IMR-90 (cell line): ENCODE measurements around the gene SNRNP35. TPM values are rescaled to one million over a fixed set of nuclear protein-coding genes. Genes with fewer than 3 reads are reported as not detected.

ENCODE experiments used
- ATAC-seq: fragments of 200-7000 bp; cut with Tn5 transposase; 2 replicates; pipeline ENCODE4 v1.9.1; 2020; ENCODE audit warnings: low read depth, mild to moderate bottlenecking, moderate library complexity
- BruUV-seq: library from RNA; stranded (reverse); fragments of 400-500 nt; replicated peaks from 2 replicates; lab custom pipeline; 2021; lab: Mats Ljungman, UMichigan
- CTCF ChIA-PET: fragments of 300-600 bp; formaldehyde crosslinking; extraction: SDS; loops from one replicate; lab custom pipeline; 2021; ENCODE audit warnings: antibody characterized with exemption; lab: Yijun Ruan, JAX
- POLR2A ChIA-PET: fragments of 300-600 bp; sonication (Branson Sonifier 250); formaldehyde crosslinking; loops from one replicate; lab custom pipeline; 2022; ENCODE audit warnings: antibody characterized with exemption; ENCODE audit not compliant: unreplicated experiment; lab: Charles Lee
- DNase-seq: peaks from one replicate; pipeline ENCODE4 v3.0.0; 2013
- H2AFZ ChIP-seq: replicated peaks from 2 replicates; pipeline ENCODE3; 2013; ENCODE audit warnings: low read length, mild to moderate bottlenecking; ENCODE audit not compliant: poor library complexity
- H2AK5ac ChIP-seq: 2 replicates; pipeline ENCODE4 v1.6.1; 2013; ENCODE audit warnings: low read depth, low read length, inconsistent platforms
- H2AK9ac ChIP-seq: replicated peaks from 2 replicates; pipeline ENCODE3; 2013; ENCODE audit warnings: mild to moderate bottlenecking, low read depth, low read length, moderate library complexity; ENCODE audit not compliant: poor library complexity
- H2BK120ac ChIP-seq: 2 replicates; pipeline ENCODE4 v1.6.1; 2013; ENCODE audit warnings: low read depth, low read length, inconsistent platforms
- H2BK15ac ChIP-seq: 3 replicates; pipeline ENCODE4 v1.6.1; 2013; ENCODE audit warnings: low read depth, low read length, inconsistent platforms
- H2BK20ac ChIP-seq: 2 replicates; pipeline ENCODE4 v1.6.1; 2013; ENCODE audit warnings: low read depth, mild to moderate bottlenecking, inconsistent platforms, low read length, moderate library complexity
- H2BK5ac ChIP-seq: 2 replicates; pipeline ENCODE4 v1.6.1; 2013; ENCODE audit warnings: mild to moderate bottlenecking, low read depth, low read length, inconsistent platforms; ENCODE audit not compliant: poor library complexity, severe bottlenecking
- H3K14ac ChIP-seq: replicated peaks from 2 replicates; pipeline ENCODE4 v1.6.1; 2013; ENCODE audit warnings: low read depth, low read length, inconsistent platforms
- H3K18ac ChIP-seq: 2 replicates; pipeline ENCODE4 v1.6.1; 2013; ENCODE audit warnings: low read depth, low read length, control low read depth
- H3K23ac ChIP-seq: 2 replicates; pipeline ENCODE4 v1.6.1; 2013; ENCODE audit warnings: low read depth, low read length, inconsistent platforms
- H3K27ac ChIP-seq: 2 replicates; pipeline ENCODE4 v1.5.1; 2013; ENCODE audit warnings: mild to moderate bottlenecking, control low read depth, low read length; ENCODE audit not compliant: insufficient read depth
- H3K27me3 ChIP-seq: 2 replicates; pipeline ENCODE4 v1.6.1; 2013; ENCODE audit warnings: low read length; ENCODE audit not compliant: control insufficient read depth, insufficient read depth
- H3K36me3 ChIP-seq: 2 replicates; pipeline ENCODE4 v1.6.1; 2013; ENCODE audit warnings: low read length, mixed read lengths; ENCODE audit not compliant: control insufficient read depth, insufficient read depth
- H3K4ac ChIP-seq: 2 replicates; pipeline ENCODE4 v1.6.1; 2013; ENCODE audit warnings: low read depth, low read length, inconsistent platforms
- H3K4me1 ChIP-seq: 2 replicates; pipeline ENCODE4 v1.6.1; 2013; ENCODE audit warnings: low read length, mixed read lengths; ENCODE audit not compliant: control insufficient read depth, insufficient read depth
- H3K4me2 ChIP-seq: 2 replicates; pipeline ENCODE4 v1.6.1; 2013; ENCODE audit warnings: low read depth, mild to moderate bottlenecking, control low read depth, low read length, moderate library complexity
- H3K4me3 ChIP-seq: 2 replicates; pipeline ENCODE4 v1.5.1; 2013; ENCODE audit warnings: low read depth, mild to moderate bottlenecking, control low read depth, low read length, moderate library complexity; ENCODE audit not compliant: insufficient read depth
- H3K56ac ChIP-seq: 2 replicates; pipeline ENCODE4 v1.6.1; 2013; ENCODE audit warnings: low read length, inconsistent platforms; ENCODE audit not compliant: insufficient read depth; ENCODE audit errors: extremely low read depth
- H3K79me1 ChIP-seq, 2 experiments: 2 replicates each; pipeline ENCODE4 v1.6.1; 2013; ENCODE audit warnings: low read length in 2 of 2, inconsistent platforms in 1 of 2, low read depth in 1 of 2
- H3K9ac ChIP-seq: 2 replicates; pipeline ENCODE4 v1.6.1; 2013; ENCODE audit warnings: low read depth, low read length, control low read depth
- H3K9me1 ChIP-seq: 2 replicates; pipeline ENCODE4 v1.6.1; 2013; ENCODE audit warnings: low read length, inconsistent platforms; ENCODE audit not compliant: insufficient read depth
- H3K9me3 ChIP-seq: 2 replicates; pipeline ENCODE4 v1.6.1; 2013; ENCODE audit warnings: low read length; ENCODE audit not compliant: control insufficient read depth, insufficient read depth
- H4K20me1 ChIP-seq: 2 replicates; pipeline ENCODE4 v1.6.1; 2013; ENCODE audit warnings: low read length, inconsistent platforms; ENCODE audit not compliant: insufficient read depth
- H4K5ac ChIP-seq: 2 replicates; pipeline ENCODE4 v1.6.1; 2013; ENCODE audit warnings: mild to moderate bottlenecking, low read depth, low read length, control low read depth
- H4K8ac ChIP-seq, 2 experiments: 2 replicates each; pipeline ENCODE4 v1.6.1; 2013; ENCODE audit warnings: low read depth in 2 of 2, low read length in 2 of 2, control low read depth in 1 of 2, inconsistent platforms in 1 of 2
- H4K91ac ChIP-seq: 2 replicates; pipeline ENCODE4 v1.6.1; 2013; ENCODE audit warnings: low read depth, low read length, inconsistent platforms; ENCODE audit not compliant: insufficient read depth
- CEBPB ChIP-seq: IDR thresholded peaks from 2 replicates; pipeline ENCODE4 v1.6.1; 2012; ENCODE audit warnings: low read depth, low read length, improper control_type of control experiment
- NFE2L2 ChIP-seq: fragments of 150-350 bp; IDR thresholded peaks from 2 replicates; pipeline ENCODE4 v1.6.1; 2016; ENCODE audit warnings: low read depth, mild to moderate bottlenecking, low read length
- WGBS, 2 experiments: methylation state at CpG; one replicate each; pipeline versions ENCODE4 v1.1.5 to v1.1.7; 2013; ENCODE audit warnings: missing lambda C conversion rate in 2 of 2; ENCODE audit not compliant: insufficient read length in 1 of 2; ENCODE audit errors: extremely low coverage in 2 of 2; 5-methylcytosine and 5-hydroxymethylcytosine counted together
- dilution Hi-C: fragments of 300-500 bp; cut with HindIII; formaldehyde crosslinking; loops from one replicate; pipeline ENCODE4 v1.14.3; 2018; ENCODE audit warnings: low sequenced_read_pairs; ENCODE audit not compliant: unreplicated experiment
- in situ Hi-C: fragments of 300-500 bp; cut with MboI; formaldehyde crosslinking; loops from 3 replicates; pipeline ENCODE4 v1.14.3; 2019; ENCODE audit warnings: low sequenced_read_pairs, inconsistent platforms, mixed read lengths
- intact Hi-C: fragments of 100-400 bp; cut with micrococcal nuclease; formaldehyde crosslinking; loops from 2 replicates; pipeline ENCODE4 v1.10.0; 2022
- polyA plus RNA-seq, 3 experiments: library from polyadenylated mRNA; depleted of rRNA; stranded (reverse); fragments of >200 nt; gene quantifications; 2 replicates each; pipeline ENCODE4 v1.2.3, GENCODE V29; 2012; ENCODE audit warnings: low replicate concordance in 1 of 3
- total RNA-seq: library from RNA; depleted of rRNA; stranded (reverse); fragments of >200 nt; gene quantifications from 2 replicates; pipeline ENCODE4 v1.2.3, GENCODE V29; 2012

The SNRNP35 gene
- total and polyA plus RNA-seq, 2 of the 4 experiments (the other 2 are of a cell fraction) = 4.7 to 15.4 TPM

DNA sequence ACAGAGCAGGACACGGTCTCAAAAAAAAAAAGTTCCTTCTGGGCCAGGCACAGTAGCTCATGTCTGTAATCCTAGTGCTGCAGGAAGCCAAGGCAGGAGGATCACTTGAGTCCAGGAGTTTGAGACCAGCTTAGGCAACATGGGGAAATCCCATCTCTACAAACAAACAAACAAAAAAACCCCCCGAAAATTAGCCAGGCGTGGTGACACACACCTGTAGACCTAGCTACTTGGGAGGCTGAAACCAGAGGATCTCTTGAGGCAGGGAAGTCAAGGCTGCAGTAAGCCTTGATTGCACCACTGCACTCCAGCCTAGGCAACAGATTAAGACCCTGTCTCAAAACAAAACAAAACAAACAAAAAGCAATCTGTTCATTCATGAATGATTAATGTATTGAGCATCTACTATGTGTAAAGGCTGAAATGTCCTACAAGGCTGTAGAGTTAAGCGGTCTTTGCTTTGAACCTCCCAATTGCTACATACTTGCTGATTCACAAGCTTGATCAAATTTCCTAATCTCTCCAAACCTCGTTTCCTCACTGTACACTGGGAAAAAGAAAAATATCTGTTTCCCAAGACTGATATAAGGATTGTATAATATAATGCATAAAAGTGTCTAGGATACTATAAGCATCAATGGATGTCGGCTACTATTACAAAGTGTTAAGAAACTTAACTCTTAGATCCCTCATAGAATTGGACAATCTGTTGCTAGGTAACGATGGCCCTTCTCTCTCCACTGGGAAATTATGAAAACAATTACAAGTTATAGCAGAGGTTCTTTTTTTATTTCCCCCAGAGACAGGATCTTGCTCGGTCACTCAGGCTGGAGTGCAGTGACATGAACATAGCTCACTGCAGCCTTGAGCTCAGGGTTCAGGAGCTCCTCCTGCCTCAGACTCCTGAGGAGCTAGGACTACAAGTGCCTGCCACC is 13.6 kb upstream of the SNRNP35 start:
- no peak overlapping the region for H3K18ac ChIP-seq
- no peak overlapping the region for H2BK5ac ChIP-seq
- H4K8ac ChIP-seq = no peak overlapping the region
- no TSS peak for BruUV-seq
- H3K14ac ChIP-seq = no peak overlapping the region
- no peaks in the 10 kb centered on the region for H3K27me3 ChIP-seq
- peaks cover 7% of the 10 kb centered on the region; the same call in 1 of the 2 replicates for H3K4me1 ChIP-seq
- H3K9ac ChIP-seq = no peak overlapping the region
- H3K36me3 ChIP-seq = no peaks in the 10 kb centered on the region
- no peaks in the 10 kb centered on the region for H3K79me1 ChIP-seq
- H4K91ac ChIP-seq = no peak overlapping the region
- no peak overlapping the region for H3K4me2 ChIP-seq
- no peak overlapping the region for H3K4me3 ChIP-seq
- no peak overlapping the region for H3K27ac ChIP-seq
- H2BK120ac ChIP-seq = no peak overlapping the region
- 67% methylated on average over 1 of the region's 8 CpGs; no CpG with 5 or more reads in 1 of the 2 experiments for WGBS, 2 experiments
- H3K4ac ChIP-seq = no peak overlapping the region
- ChIA-PET CTCF (interaction anchor here (0.7 kb wide), 2 partner anchors 100 to 1681 kb away, joined by 3 to 7 read pairs; no protein-coding TSS in a partner anchor), POLR2A (no interaction called here)
- dilution Hi-C loops = no loop called here
- TF ChIP-seq NFE2L2 (no peak), CEBPB (peak; percentile 85)
- intact Hi-C loops = no loop called here
- H2BK20ac ChIP-seq = no peak overlapping the region
- no peak overlapping the region for H3K23ac ChIP-seq
- no peaks in the 10 kb centered on the region for H3K9me3 ChIP-seq
- no peak overlapping the region for H2AK5ac ChIP-seq
- in situ Hi-C loops = no loop called here
- no peak overlapping the region for H2BK15ac ChIP-seq
- H2AK9ac ChIP-seq = no peak overlapping the region
- H3K56ac ChIP-seq = no peak overlapping the region
- peaks cover 4% of the 10 kb centered on the region; the same call in 1 of the 2 replicates for H3K9me1 ChIP-seq
- ATAC-seq = peak; percentile 58
- no peak overlapping the region; the same call in 1 of the 2 replicates for H4K5ac ChIP-seq
- no peaks in the 10 kb centered on the region for H4K20me1 ChIP-seq
- no peak overlapping the region for H2AFZ ChIP-seq
- peak; percentile 65 for DNase-seq
